GM21526 (cell line): ENCODE measurements around the gene TIMM13.

Experiments
- ATAC-seq: cut with Tn5 transposase; IDR thresholded peaks from one replicate; pipeline ENCODE4 v1.9.1; 2021; ENCODE audit warnings: moderate library complexity; ENCODE audit not compliant: unreplicated experiment, low FRiP score

The TIMM13 gene

GRCh38 chr19:2455851-2456570, 28.6 kb upstream of the TIMM13 start:
- no peak for ATAC-seq

DNA sequence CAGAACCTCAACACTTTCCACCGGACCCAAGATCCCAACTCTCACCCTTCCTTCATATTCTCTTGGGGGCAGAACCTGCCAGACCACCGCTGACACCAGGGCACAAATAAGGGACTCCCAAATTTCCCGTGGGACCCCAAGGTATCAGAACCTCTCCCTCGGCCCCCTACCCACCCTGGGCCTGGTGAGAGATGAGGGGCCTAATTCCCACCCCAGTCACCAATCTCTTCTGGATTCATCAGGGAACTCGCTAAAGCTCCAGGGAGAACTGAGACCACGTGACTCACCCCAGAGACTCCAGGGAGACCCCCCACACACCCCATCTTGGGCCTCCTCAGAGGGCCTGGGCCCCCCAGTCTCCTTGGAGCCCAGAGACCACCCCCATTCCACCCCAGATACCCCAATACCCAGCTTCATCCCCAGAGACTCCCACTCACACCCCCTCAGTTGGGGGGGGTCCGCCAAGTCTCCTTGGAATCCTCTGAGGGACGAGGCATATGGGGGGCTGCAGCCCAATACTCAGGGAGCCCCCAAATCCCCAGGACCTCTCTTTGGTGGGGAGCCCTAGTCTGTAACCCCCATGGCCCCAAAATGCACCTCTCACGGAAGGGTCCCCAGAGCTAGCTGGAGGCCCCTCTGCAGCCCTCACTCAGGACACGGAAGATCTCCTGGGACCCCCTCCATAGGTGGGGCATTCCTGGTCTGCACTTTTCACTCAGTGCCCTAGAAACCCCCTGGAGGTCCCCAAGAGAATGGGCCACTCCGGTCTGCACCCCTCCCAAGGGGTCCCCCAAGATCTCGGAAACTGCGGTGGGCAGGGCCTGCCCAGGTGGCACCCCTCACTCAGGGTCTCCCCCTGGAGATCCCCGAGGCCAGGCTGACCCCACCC, 27.8 kb upstream of the TIMM13 start:
- no peak for ATAC-seq

- ATAC-seq = no peak
These were observed 27.0 kb upstream of the TIMM13 start for GRCh38 chr19:2454199-2454961.

- no peak for ATAC-seq
These were observed 26.1 kb upstream of the TIMM13 start for GRCh38 chr19:2453431-2454025.

DNA sequence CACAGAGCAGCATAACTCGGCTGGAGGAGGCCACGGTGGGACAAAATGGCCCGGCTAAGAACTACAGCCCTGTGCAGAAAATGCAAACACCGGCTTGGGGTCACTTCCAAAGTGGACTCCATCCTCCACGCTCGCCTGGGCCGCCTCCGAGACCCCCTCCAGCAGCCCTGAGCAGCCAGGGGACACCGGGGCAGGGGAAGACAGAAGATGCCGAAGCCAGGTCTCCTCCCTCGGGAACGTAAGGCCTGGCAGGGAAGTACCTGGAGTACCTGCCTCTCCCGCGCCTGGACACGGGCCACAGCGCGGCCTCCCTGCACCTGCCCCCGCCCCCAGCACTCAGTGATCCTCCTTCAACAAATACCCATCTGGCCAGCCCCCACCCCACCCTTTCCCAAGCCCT, 24.4 kb upstream of the TIMM13 start:
- ATAC-seq = no peak

- no peak for ATAC-seq
These were observed 23.8 kb upstream of the TIMM13 start for GRCh38 chr19:2451138-2451537.

DNA sequence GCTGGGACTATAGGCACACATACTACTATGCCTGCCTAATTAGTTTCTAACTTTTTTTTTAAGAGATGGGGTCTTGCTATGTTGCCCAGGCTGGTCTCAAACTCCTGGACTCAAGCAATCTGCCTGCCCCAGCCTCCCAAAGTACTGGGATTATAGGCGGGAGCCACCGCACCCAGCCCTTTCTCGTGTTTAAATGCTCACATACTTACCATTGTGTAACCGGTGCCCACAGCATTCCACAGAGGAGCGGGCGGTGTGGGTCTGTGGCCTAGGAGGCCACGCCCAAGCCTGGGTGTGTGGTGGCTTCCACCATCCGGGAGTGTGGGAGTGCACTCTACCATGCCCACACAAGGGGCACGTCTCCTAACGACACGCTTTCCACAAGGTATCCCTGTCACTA, 21.6 kb upstream of the TIMM13 start:
- ATAC-seq = no peak

DNA sequence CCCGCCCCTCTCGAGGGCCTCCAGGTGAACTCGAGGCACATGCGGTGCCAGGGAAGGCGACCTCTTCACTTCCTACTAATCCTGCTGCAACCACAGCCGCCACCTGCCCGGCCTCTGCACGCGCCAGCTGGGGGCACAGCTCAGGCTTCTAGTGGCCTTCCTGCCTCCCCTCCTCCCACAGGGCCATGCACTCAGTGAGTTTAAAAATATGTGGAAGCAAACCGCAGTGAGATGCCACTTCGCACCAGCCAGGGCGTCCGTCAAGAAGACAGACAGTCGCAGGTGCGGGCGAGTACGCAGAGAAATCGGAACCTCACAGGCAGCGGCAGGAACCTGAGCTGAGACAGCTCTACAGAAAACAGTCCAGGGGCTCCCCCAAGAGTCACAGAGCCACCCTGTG, 19.0 kb upstream of the TIMM13 start:
- no peak for ATAC-seq

DNA sequence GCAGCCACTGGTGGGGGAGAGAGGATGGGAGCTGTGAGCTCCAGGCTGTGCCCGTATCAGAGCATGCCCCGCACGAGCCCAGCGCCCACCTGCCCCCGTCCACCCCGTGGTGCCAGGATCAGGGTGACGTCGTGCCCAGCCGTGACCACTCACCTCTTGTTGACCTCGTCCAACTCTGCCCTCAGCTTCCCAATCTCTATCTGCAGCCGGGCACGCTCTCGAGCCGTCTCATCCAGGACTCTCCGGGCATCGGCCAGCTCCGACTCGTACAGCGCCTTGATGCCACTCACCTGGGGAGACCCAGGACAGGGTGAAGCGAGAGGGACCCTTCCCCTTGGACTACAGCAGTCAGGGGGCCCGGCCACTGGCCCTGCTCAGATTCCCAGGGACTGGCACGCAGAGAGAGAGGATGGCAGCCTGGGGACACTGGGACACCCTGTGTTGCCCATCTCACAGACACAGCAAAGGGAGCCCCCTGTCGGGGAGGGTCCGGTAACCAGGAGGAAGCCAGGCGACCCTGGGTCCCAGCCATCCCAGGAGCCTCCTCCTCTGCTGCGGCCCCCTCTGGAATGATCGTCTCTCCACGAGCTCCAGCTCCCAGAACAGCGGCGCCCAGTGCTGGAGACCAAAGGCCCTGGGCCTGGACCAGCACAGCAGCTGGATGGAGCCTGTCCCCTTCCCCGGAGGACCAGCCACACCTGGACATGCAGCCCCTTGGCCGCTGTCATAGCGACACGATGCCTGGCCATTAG, 17.0 kb upstream of the TIMM13 start:
- no peak for ATAC-seq

- ATAC-seq = no peak
These were observed 16.4 kb upstream of the TIMM13 start for GRCh38 chr19:2443785-2444182.

- no peak for ATAC-seq
These were observed 15.9 kb upstream of the TIMM13 start for GRCh38 chr19:2443116-2443784.

- no peak for ATAC-seq
These were observed 13.8 kb upstream of the TIMM13 start for GRCh38 chr19:2441096-2441752.

- no peak for ATAC-seq
These were observed 13.1 kb upstream of the TIMM13 start for GRCh38 chr19:2440515-2440914.

- ATAC-seq = no peak
These were observed 10.8 kb upstream of the TIMM13 start for GRCh38 chr19:2438178-2438577.

GRCh38 chr19:2436926-2437325, 9.5 kb upstream of the TIMM13 start:
- ATAC-seq = no peak

DNA sequence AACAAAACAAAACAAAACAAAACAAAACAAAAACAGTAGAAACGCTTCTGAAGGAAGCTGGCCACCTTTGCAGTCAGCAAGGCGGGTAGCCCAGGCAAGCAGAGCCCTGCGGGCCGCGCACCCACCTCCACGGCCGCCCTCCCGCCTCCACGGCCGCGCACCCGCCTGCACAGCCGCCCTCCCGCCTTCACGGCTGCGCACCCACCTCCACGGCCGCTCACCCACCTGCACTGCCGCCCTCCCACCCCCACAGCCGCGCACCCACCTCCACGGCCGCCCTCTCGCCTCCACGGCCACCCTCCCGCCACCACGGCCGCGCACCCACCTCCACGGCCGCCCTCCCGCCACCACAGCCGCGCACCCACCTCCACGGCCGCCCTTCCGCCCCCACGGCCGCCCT, 9.0 kb upstream of the TIMM13 start:
- no peak for ATAC-seq

DNA sequence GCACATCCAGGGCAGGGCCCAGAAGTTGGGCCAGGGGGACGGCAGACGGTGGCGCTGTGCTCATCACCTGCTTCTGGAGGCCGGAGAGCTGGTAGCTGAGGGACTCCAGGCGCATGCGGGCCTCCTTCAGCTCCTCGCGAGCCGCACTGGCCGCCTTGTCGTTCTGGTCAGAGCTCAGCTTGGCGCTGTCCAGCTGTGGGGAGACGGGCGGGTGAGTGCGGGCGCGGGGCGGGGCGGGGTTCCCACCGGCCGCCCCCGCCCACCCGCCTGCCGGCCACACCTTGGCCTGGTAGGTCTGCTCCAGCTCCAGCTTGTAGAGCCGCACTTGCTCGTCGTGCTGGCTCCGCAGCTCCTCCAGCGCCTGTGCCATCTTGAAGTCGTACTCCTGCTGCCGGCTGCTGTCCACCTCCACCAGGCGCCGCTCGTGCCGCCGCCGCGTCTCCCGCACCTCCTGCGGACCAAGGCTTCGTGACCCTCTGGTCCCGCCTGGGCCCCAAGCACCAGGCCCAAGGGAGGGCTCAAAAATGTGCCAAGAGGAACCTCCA, 7.4 kb upstream of the TIMM13 start:
- ATAC-seq = no peak

GRCh38 chr19:2434267-2434666, 6.9 kb upstream of the TIMM13 start:
- ATAC-seq = no peak

DNA sequence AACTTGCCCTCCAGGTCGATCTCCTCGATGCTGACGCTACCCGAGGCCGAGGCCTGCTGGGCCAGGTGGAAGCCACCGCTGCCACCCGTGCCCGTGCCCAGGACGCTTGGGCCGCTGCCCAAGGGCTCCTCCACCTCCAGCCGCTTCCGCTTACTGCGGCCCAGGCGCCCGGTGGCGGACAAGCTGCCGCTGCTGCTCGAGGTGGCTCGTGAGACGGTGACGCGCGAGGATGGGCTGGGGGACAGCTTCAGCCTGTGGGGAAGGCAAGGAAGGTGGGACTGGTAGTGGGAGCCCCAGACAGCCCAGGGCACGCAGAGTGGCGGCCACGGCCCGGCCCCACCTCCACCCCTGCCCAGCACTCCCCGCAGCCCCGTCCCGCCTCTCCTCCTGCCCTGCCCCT, 6.5 kb upstream of the TIMM13 start:
- no peak for ATAC-seq
